Endodermal cell (in vitro differentiated cells): ENCODE data around the gene HAND1. TPM values are rescaled to one million over a fixed set of nuclear protein-coding genes. Genes with fewer than 3 reads are reported as not detected.

Experiments used
- DNase-seq: peaks from one replicate; pipeline ENCODE4 v3.0.0-alpha.2; 2017
- H3K27ac ChIP-seq: 2 replicates; pipeline ENCODE4 v1.5.1; 2013; ENCODE audit warnings: mild to moderate bottlenecking, low read depth, low read length, moderate library complexity
- H3K27me3 ChIP-seq: 2 replicates; pipeline ENCODE4 v1.6.1; 2013; ENCODE audit warnings: mild to moderate bottlenecking, low read length, moderate library complexity; ENCODE audit not compliant: insufficient read depth, control insufficient read depth, poor library complexity, severe bottlenecking
- H3K36me3 ChIP-seq: 2 replicates; pipeline ENCODE4 v1.7.0; 2013; ENCODE audit warnings: mild to moderate bottlenecking, low read length, moderate library complexity; ENCODE audit not compliant: control insufficient read depth, insufficient read depth
- H3K4me1 ChIP-seq: one replicate; pipeline ENCODE4 v1.7.0; 2013; ENCODE audit warnings: low read length; ENCODE audit not compliant: control insufficient read depth, insufficient read depth
- H3K4me3 ChIP-seq: 2 replicates; pipeline ENCODE4 v1.5.1; 2013; ENCODE audit warnings: mild to moderate bottlenecking, low read length, moderate library complexity
- H3K9ac ChIP-seq: 2 replicates; pipeline ENCODE4 v1.6.1; 2013; ENCODE audit warnings: mild to moderate bottlenecking, low read length, moderate library complexity; ENCODE audit not compliant: poor library complexity, severe bottlenecking; ENCODE audit errors: extremely low read depth
- H3K9me3 ChIP-seq: 2 replicates; pipeline ENCODE4 v1.6.1; 2013; ENCODE audit warnings: mild to moderate bottlenecking, low read length, moderate library complexity; ENCODE audit not compliant: control insufficient read depth
- H3K27ac Mint-ChIP-seq: 2 replicates; pipeline ENCODE4 v1.8.0; 2020; ENCODE audit warnings: mixed read lengths
- H3K27me3 Mint-ChIP-seq: 2 replicates; pipeline ENCODE4 v1.8.0; 2021; ENCODE audit warnings: mild to moderate bottlenecking, mixed read lengths; ENCODE audit not compliant: insufficient read depth
- H3K36me3 Mint-ChIP-seq: 2 replicates; pipeline ENCODE4 v1.8.0; 2020; ENCODE audit warnings: low read depth, mixed read lengths
- H3K4me1 Mint-ChIP-seq: 2 replicates; pipeline ENCODE4 v1.8.0; 2020; ENCODE audit warnings: mixed read lengths
- H3K4me3 Mint-ChIP-seq: 2 replicates; pipeline ENCODE4 v1.8.0; 2020; ENCODE audit warnings: mild to moderate bottlenecking, moderate library complexity, mixed read lengths
- H3K9me3 Mint-ChIP-seq: 2 replicates; pipeline ENCODE4 v1.8.0; 2020; ENCODE audit warnings: mild to moderate bottlenecking, mixed read lengths
- WGBS, 2 experiments: methylation state at CpG; one replicate each; pipeline versions ENCODE4 v1.1.5 to v1.1.7; 2013; ENCODE audit warnings: missing lambda C conversion rate in 2 of 2, mixed read lengths in 1 of 2; ENCODE audit not compliant: insufficient coverage in 1 of 2, insufficient read length in 1 of 2; 5-methylcytosine and 5-hydroxymethylcytosine counted together
- total RNA-seq, 2 donors: library from RNA; stranded (reverse); fragmentation: NEBNext Ultra II Directional in 1 of 2; extraction: Animal tissue kit (Norgen Biotek cat#: 25700) in 1 of 2; gene quantifications; 2 replicates in 1 of 2; 3 replicates in 1 of 2; pipeline ENCODE4 v1.2.1, GENCODE V29; 2021
- TF ChIP-seq, protein P1 (sequence below): fragments of 200-600 bp; sonication (generic); conservative IDR thresholded peaks from 2 replicates; pipeline ENCODE4 v1.5.0; 2021; ENCODE audit warnings: antibody characterized with exemption, mild to moderate bottlenecking

The HAND1 gene
- total RNA-seq, 2 donors from 2014 or later: not detected

DNA sequence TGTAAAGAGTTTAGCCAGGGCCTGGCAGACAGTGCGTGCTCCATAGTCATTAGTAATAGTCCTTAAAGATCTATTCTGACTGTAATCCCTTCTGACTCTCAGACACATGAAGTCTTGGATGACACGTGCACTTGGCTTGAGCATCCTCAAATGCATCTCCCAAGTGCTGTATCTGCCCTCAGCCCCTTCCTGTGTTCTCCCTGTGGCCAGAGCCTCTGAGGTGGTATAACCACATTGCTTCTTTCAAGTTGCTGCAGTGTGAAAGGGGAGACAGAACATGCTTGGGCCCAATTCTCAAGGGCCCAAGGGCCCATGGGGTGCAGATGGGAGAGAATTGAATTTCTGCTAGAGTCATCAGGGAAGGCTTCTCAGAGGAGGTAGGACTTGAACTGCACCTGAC, 30.1 kb upstream of the HAND1 start:
- DNase-seq: peak; percentile 30
- Mint-ChIP-seq H3K9me3 (no peaks in the 10 kb centered on the region), H3K36me3 (no peaks in the 10 kb centered on the region), H3K4me3 (no peak overlapping the region), H3K4me1 (peaks cover 11% of the 10 kb centered on the region), H3K27me3 (peaks cover 2% of the 10 kb centered on the region), H3K27ac (no peak overlapping the region)
- 87 to 92% methylated on average over 2 of the region's 2 CpGs for WGBS, 2 experiments
- Histone ChIP-seq H3K4me1 (no peaks in the 10 kb centered on the region), H3K27ac (no peak overlapping the region), H3K9me3 (no peaks in the 10 kb centered on the region), H3K4me3 (no peak overlapping the region), H3K27me3 (no peaks in the 10 kb centered on the region), H3K9ac (no peak overlapping the region), H3K36me3 (no peaks in the 10 kb centered on the region)
- TF ChIP-seq, protein P1, sequence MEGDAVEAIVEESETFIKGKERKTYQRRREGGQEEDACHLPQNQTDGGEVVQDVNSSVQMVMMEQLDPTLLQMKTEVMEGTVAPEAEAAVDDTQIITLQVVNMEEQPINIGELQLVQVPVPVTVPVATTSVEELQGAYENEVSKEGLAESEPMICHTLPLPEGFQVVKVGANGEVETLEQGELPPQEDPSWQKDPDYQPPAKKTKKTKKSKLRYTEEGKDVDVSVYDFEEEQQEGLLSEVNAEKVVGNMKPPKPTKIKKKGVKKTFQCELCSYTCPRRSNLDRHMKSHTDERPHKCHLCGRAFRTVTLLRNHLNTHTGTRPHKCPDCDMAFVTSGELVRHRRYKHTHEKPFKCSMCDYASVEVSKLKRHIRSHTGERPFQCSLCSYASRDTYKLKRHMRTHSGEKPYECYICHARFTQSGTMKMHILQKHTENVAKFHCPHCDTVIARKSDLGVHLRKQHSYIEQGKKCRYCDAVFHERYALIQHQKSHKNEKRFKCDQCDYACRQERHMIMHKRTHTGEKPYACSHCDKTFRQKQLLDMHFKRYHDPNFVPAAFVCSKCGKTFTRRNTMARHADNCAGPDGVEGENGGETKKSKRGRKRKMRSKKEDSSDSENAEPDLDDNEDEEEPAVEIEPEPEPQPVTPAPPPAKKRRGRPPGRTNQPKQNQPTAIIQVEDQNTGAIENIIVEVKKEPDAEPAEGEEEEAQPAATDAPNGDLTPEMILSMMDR: no peak

DNA sequence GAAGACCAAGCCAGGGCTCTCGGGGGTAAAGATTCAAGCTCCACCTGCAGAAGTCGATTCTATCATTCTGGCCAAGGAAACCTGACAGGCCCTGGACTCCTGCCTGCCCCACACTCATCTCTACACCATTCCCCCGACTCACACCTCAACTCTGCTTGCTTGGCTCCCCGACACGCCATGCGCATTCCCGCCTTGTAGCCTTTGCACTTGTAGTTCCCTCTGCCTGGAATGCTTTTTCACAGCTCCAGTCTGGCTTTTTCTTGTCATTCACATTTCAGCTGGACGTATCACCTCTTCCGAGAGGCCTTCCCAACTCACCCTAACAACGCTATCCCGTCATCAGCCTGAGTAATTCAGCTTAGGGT, 28.7 kb upstream of the HAND1 start:
- H3K36me3 Mint-ChIP-seq: no peaks in the 10 kb centered on the region
- peaks cover 13% of the 10 kb centered on the region for H3K4me1 Mint-ChIP-seq
- Histone ChIP-seq H3K4me1 (no peaks in the 10 kb centered on the region), H3K27me3 (no peaks in the 10 kb centered on the region), H3K27ac (no peak overlapping the region), H3K36me3 (no peaks in the 10 kb centered on the region), H3K9ac (no peak overlapping the region), H3K4me3 (no peak overlapping the region), H3K9me3 (no peaks in the 10 kb centered on the region)
- no peaks in the 10 kb centered on the region for H3K9me3 Mint-ChIP-seq
- TF ChIP-seq, protein P1: no peak
- H3K27ac Mint-ChIP-seq: no peak overlapping the region
- no peak overlapping the region for H3K4me3 Mint-ChIP-seq
- H3K27me3 Mint-ChIP-seq: peaks cover 2% of the 10 kb centered on the region
- peak; percentile 64 for DNase-seq
- 88 to 89% methylated on average over 10 to 11 of the region's 11 CpGs for WGBS, 2 experiments

- no peaks in the 10 kb centered on the region for H3K36me3 ChIP-seq
These were observed 28.2 kb upstream of the HAND1 start for GRCh38 chr5:154506049-154506715.

More at GRCh38 chr5:154506049-154506715, 28.2 kb upstream of the HAND1 start:
- no peak overlapping the region for H3K9ac ChIP-seq
- Mint-ChIP-seq H3K9me3 (no peaks in the 10 kb centered on the region), H3K27ac (no peak overlapping the region), H3K4me1 (peaks cover 18% of the 10 kb centered on the region), H3K36me3 (no peaks in the 10 kb centered on the region), H3K27me3 (peaks cover 2% of the 10 kb centered on the region), H3K4me3 (no peak overlapping the region)
- 85 to 100% methylated on average over 1 to 8 of the region's 8 CpGs for WGBS, 2 experiments
- no peaks in the 10 kb centered on the region for H3K27me3 ChIP-seq
- H3K4me1 ChIP-seq: no peaks in the 10 kb centered on the region
- peak; percentile 38 for DNase-seq
- TF ChIP-seq, protein P1: no peak
- H3K9me3 ChIP-seq: no peaks in the 10 kb centered on the region
- no peak overlapping the region for H3K4me3 ChIP-seq
- H3K27ac ChIP-seq: no peak overlapping the region
